ENCODE data around the gene BRIP1. TPM values are rescaled to one million over a fixed set of nuclear protein-coding genes. Genes with fewer than 3 reads are reported as not detected.

The BRIP1 gene
- total and polyA plus RNA-seq, 2 donors (not counting 3 experiments of a cell fraction or from before 2014, with no cell fraction given), result 1.8 to 12.1 TPM

- POLR2A ChIA-PET, result no interaction called here
- no peak for FAIRE-seq
- Histone ChIP-seq H4K20me1 (replicated peaks; ENCODE audit: control insufficient read depth, extremely low read depth, insufficient read depth, low read length) (no peaks in the 10 kb centered on the region), H3K27ac (ENCODE audit: insufficient read depth, low read depth, low read length) (no peak overlapping the region), H3K9ac (replicated peaks; ENCODE audit: extremely low read depth, insufficient read depth, low read length) (no peak overlapping the region), H3K9me3 (replicated peaks; ENCODE audit: control insufficient read depth, insufficient read depth, low read length) (no peaks in the 10 kb centered on the region), H3K4me3 (replicated peaks in 1 of 3; ENCODE audit: insufficient read depth in 1 of 3, low read depth in 1 of 3, low read length in 3 of 3) (no peak overlapping the region), H2AFZ (ENCODE audit: low read depth, low read length) (no peak overlapping the region), H3K27me3 (ENCODE audit: control insufficient read depth in 2 of 2, insufficient read depth in 2 of 2, low read length in 2 of 2) (no peaks in the 10 kb centered on the region), H3K9me1 (replicated peaks; ENCODE audit: control insufficient read depth, extremely low read depth, insufficient read depth, low read length) (no peaks in the 10 kb centered on the region), H3K4me1 (ENCODE audit: control insufficient read depth, extremely low read depth, insufficient read depth, low read length) (no peaks in the 10 kb centered on the region), H3K36me3 (ENCODE audit: control insufficient read depth in 2 of 2, extremely low read depth in 1 of 2, insufficient read depth in 2 of 2, low read length in 2 of 2) (no peaks in the 10 kb centered on the region), H3K79me2 (ENCODE audit: control insufficient read depth, insufficient read depth, low read length) (no peaks in the 10 kb centered on the region), H3K4me2 (ENCODE audit: insufficient read depth, low read length) (no peak overlapping the region)
- intact Hi-C loops (cut with micrococcal nuclease), result no loop called here
- dilution Hi-C loops (cut with MboI; ENCODE audit: extremely low pct_ligation_motif_present, low sequenced_read_pairs), result no loop called here
- no peak for DNase-seq (ENCODE audit: low read depth, low spot score)
- CTCF ChIA-PET, result interaction anchor here (1.1 to 3.7 kb wide), 2 partner anchors 11 to 13 kb away, joined by 3 to 14 read pairs; no protein-coding TSS in a partner anchor
- BruUV-seq (replicated peaks), result no TSS peak
- TF ChIP-seq JUN (IDR thresholded peaks at IDR 0.05; ENCODE audit: borderline replicate concordance, insufficient read depth, insufficient read length, low read depth) (no peak), GATA2 (IDR thresholded peaks at IDR 0.05; ENCODE audit: insufficient read depth, insufficient read length, low read depth, low read length) (no peak), MAX (IDR thresholded peaks at IDR 0.05; ENCODE audit: insufficient read depth, insufficient read length) (no peak), POLR2AphosphoS5 (IDR thresholded peaks at IDR 0.05; ENCODE audit: insufficient read depth, low read depth, low read length) (no peak)
Measured at GRCh38 chr17:61648587-61648986, 214.7 kb downstream of the BRIP1 start.

DNA sequence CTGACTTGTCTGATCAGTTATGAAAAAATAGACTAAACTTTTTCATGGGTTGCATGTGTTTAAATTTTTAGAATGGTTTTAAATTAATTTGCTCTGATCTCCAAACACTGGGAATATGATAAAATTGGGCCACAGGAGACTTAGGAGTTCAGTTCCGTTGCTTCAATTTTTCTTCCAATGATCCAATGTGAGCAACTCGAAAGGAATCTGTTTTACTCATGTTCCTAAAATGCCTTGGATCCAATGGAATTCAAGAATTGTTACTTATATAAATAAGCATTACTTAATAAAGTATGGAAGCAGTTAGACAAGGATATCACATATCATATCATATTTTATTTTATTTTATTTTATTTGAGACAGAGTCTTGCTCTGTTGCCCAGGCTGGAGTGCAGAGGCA lies 216.3 kb downstream of the BRIP1 start:
- Histone ChIP-seq H2AFZ (ENCODE audit: low read depth, low read length) (no peak overlapping the region), H4K20me1 (replicated peaks; ENCODE audit: control insufficient read depth, extremely low read depth, insufficient read depth, low read length) (no peaks in the 10 kb centered on the region), H3K9ac (replicated peaks; ENCODE audit: extremely low read depth, insufficient read depth, low read length) (no peak overlapping the region), H3K4me3 (replicated peaks in 1 of 3; ENCODE audit: insufficient read depth in 1 of 3, low read depth in 1 of 3, low read length in 3 of 3) (no peak overlapping the region), H3K27ac (ENCODE audit: insufficient read depth, low read depth, low read length) (no peak overlapping the region), H3K4me2 (ENCODE audit: insufficient read depth, low read length) (no peak overlapping the region), H3K9me3 (replicated peaks; ENCODE audit: control insufficient read depth, insufficient read depth, low read length) (no peaks in the 10 kb centered on the region), H3K79me2 (ENCODE audit: control insufficient read depth, insufficient read depth, low read length) (no peaks in the 10 kb centered on the region), H3K27me3 (ENCODE audit: control insufficient read depth in 2 of 2, insufficient read depth in 2 of 2, low read length in 2 of 2) (no peaks in the 10 kb centered on the region), H3K9me1 (replicated peaks; ENCODE audit: control insufficient read depth, extremely low read depth, insufficient read depth, low read length) (no peaks in the 10 kb centered on the region), H3K36me3 (ENCODE audit: control insufficient read depth in 2 of 2, extremely low read depth in 1 of 2, insufficient read depth in 2 of 2, low read length in 2 of 2) (no peaks in the 10 kb centered on the region), H3K4me1 (ENCODE audit: control insufficient read depth, extremely low read depth, insufficient read depth, low read length) (no peaks in the 10 kb centered on the region)
- ChIA-PET POLR2A (no interaction called here), CTCF (interaction anchor here (1.1 to 3.7 kb wide), 2 partner anchors 12 to 189 kb away, joined by 3 to 14 read pairs; no protein-coding TSS in a partner anchor)
- FAIRE-seq, result no peak
- dilution Hi-C loops (cut with MboI; ENCODE audit: extremely low pct_ligation_motif_present, low sequenced_read_pairs), result no loop called here
- intact Hi-C loops (cut with micrococcal nuclease), result no loop called here
- no peak for DNase-seq (ENCODE audit: low read depth, low spot score)
- BruUV-seq (replicated peaks), result no TSS peak
- no peak for TF ChIP-seq POLR2A (IDR thresholded peaks at IDR 0.05; ENCODE audit: low read depth, low read length)
- no peak for TF ChIP-seq MYC (IDR thresholded peaks at IDR 0.05; ENCODE audit: low read depth, low read length)
- no peak for TF ChIP-seq GATA2 (IDR thresholded peaks at IDR 0.05; ENCODE audit: insufficient read depth, insufficient read length, low read depth, low read length)
- TF ChIP-seq MAX (IDR thresholded peaks at IDR 0.05; ENCODE audit: insufficient read depth, insufficient read length), result no peak
- TF ChIP-seq, protein P1, sequence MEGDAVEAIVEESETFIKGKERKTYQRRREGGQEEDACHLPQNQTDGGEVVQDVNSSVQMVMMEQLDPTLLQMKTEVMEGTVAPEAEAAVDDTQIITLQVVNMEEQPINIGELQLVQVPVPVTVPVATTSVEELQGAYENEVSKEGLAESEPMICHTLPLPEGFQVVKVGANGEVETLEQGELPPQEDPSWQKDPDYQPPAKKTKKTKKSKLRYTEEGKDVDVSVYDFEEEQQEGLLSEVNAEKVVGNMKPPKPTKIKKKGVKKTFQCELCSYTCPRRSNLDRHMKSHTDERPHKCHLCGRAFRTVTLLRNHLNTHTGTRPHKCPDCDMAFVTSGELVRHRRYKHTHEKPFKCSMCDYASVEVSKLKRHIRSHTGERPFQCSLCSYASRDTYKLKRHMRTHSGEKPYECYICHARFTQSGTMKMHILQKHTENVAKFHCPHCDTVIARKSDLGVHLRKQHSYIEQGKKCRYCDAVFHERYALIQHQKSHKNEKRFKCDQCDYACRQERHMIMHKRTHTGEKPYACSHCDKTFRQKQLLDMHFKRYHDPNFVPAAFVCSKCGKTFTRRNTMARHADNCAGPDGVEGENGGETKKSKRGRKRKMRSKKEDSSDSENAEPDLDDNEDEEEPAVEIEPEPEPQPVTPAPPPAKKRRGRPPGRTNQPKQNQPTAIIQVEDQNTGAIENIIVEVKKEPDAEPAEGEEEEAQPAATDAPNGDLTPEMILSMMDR (IDR thresholded peaks at IDR 0.05; ENCODE audit: extremely low read depth in 1 of 2, insufficient read depth in 1 of 2, low read depth in 1 of 2, low read length in 2 of 2), result no peak
- TF ChIP-seq POLR2AphosphoS5 (IDR thresholded peaks at IDR 0.05; ENCODE audit: insufficient read depth, low read depth, low read length), result no peak
- TF ChIP-seq FOS (IDR thresholded peaks at IDR 0.05; ENCODE audit: borderline replicate concordance, insufficient read depth, low read length), result no peak
- no peak for TF ChIP-seq JUN (IDR thresholded peaks at IDR 0.05; ENCODE audit: borderline replicate concordance, insufficient read depth, insufficient read length, low read depth)
- TF ChIP-seq EZH2 (IDR thresholded peaks at IDR 0.05; ENCODE audit: borderline replicate concordance, low read depth, low read length, severe bottlenecking), result no peak
